Myocyte (in vitro differentiated cells): ENCODE results near the gene ATRNL1. TPM values are rescaled to one million over a fixed set of nuclear protein-coding genes. Genes with fewer than 3 reads are reported as not detected.

Experiments
- DNase-seq: peaks from one replicate; pipeline ENCODE4 v3.0.0-alpha.2; 2012; ENCODE audit warnings: low read depth
- total RNA-seq: library from RNA; depleted of rRNA; stranded (reverse); fragments of >200 nt; gene quantifications from 2 replicates; pipeline ENCODE4 v1.2.3, GENCODE V29; 2014

ATRNL1 gene
- total RNA-seq, 1 donor from 2014 or later, result 8.4 TPM

DNA sequence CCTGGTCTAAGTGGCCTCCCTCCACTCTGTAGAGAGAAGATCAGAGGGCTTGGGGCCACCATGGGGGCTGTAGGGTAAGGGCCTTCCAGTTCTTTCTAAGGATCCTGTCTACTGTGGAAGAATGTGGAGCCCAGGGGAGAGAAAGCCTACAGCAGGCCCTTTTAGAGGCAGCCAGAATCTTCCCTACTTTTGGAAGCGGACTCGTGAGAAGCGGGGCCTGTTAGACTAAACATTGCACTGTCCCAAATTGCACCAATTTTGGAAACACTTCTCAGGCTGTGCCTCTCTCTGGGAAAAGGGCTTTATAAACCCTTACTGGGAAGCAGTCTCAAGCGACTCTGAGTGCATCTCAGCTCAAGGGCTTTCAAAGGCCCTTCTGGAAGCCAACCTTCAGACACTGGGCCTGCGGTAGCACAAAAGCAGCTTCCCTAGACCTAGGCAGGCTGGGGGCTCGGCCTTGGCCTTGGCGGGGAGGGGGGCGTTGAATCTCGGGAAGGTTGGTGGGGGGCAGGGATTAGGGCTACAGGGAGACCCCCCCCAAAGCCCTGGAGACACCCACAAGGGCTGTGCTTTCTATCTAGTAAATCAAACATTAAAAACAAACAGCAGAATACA is 881.8 kb downstream of the ATRNL1 start:
- DNase-seq, result no peak

DNA sequence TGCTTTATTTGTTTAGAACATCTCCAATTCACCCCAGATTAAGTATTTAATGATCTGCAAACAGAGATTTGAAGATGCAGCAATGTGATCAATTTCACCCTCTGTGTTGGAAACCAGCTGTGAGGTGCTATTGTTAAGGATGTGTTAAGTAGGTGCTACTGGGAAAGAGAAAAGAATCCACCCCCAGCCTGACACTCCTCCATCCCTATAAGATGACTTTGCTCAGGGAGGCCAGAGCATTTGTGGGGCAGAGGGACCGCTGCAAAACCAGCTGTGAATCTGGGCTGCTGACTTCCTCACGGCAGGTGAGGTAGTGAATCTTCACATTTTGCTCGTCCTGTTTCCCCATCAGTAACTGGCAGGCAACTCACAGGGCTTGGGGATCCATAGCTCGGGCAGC is 882.3 kb downstream of the ATRNL1 start:
- no peak for DNase-seq

DNA sequence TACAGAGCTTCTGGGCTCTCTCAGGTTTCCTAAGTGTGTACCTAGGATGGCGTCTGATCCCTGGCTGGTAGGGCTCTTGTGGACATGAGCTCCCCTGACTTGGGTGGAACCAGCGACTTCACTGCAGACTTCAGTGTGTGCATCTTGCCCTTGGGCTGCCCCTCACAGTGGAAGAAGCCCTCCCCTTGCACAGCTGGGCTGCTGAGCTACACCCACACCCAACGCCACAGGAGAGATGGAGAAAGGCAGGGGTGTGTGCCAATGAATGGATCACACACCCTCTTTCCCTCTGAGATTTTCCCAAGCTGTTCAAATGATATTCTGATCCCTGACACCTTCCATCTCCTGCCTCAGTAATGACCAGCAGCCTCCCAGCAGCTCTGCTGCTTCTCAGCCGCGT is 883.2 kb downstream of the ATRNL1 start:
- DNase-seq, result no peak

DNA sequence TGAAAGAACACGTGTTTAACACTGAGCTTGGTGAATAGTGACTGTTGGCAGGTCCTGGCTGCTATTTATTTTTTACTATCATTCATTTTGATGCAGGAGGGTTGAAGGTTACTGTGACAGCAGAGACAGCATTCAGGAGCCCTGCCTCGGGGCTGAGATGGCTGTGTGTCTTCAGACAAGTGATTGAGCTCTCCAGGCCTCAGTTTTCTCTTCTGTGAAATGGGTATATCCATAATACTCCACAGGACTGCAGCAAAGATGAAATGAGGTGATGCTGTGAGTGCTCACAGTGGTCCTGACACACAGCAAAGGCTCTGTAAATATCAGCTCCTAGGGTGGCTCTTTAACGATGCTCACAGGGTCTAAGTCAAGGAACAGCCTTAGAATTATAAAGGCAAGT is 884.7 kb downstream of the ATRNL1 start:
- no peak for DNase-seq

DNA sequence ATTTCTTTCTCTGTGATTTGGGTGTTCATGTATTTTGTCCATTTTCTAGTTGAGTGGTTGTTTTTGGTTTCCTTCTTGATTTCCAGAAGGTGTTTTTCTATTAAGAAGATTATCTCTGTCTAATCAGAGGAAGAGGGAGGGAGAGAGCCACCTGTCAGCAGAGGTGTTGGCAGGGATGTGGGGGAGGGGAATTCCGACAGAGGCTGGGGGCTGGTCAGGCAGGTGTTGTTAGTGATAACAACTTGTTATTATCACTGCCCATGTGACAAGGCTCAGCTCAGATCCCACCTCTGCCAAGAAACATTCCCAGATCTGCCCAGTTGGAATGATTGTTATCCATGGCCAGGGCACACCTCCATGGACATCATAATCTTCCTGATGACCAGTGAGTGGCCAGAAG is 886.4 kb downstream of the ATRNL1 start:
- DNase-seq, result no peak

DNA sequence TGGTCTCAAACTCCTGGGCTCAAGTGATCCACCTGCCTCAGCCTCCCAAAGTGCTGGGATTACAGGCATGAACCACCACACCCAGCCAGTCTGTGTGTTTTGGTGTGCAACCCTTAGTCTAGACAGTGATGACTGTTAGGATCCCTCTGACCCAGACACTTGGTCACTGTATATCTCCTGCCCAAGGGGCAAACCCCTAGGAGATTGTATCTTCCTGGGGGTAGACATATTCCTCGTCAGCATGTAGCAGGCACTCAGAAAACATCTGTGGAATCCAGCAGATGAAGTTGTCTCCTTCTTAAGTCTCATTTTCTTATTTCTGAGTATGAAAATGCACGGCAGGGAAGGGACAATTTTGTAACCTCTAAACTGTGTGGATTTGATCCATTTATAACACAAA is 887.3 kb downstream of the ATRNL1 start:
- DNase-seq, result no peak

DNA sequence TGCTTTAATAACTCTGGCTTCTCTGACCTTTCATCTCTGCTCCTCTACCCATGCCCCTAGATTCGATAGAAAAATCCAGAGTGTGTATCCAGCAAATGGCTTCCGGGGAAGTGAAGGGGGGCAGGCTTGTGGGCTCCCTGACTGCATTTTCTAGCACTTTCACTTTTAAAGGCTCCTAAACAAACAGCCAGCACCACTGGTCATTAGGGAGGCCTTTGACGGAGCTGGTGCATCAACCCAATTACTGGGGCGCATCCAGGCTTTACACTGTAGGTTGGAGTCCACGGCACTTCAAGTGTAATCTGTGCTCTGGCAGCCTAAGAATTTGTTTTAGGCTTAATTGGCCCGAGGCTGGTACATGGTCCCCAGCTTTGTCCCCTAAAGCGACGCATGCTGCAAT is 887.9 kb downstream of the ATRNL1 start:
- DNase-seq, result no peak

DNA sequence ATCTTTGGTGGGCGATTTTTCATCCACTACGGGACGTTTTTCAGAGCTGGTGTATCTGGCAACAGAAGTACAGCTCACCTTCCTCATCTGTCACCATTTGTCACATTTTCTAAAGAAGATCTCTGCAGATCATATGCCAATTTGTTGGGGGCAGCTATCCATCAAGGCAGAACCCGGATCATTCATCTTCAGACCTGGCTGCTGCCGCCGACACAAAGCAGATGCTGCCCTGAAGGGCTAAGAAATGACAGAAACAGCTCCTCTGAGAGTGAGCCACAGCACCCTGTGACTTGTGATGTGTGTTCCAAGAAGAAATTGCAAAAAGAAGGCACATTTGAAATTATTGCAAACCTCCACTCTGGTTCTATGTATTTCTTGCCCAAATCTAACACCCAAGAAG is 888.9 kb downstream of the ATRNL1 start:
- no peak for DNase-seq

DNA sequence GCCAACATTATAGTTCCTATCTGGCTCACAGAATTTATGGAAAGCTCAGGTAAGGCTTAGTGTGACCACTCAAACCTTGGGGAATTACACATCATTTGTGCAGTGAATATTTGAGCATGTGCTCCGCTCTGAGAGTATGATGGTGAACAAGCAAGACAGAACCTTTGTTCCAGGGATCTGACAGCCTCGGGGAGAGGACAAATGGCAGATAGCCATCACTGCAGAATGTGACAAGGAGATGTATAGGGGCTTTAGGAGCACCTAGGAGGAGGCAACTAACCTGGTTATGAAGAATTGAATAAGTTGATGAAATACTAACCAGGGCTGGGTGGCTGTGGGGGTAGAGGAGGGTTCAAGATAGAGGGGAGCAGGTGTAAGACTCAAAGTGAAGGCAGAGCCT is 889.4 kb downstream of the ATRNL1 start:
- no peak for DNase-seq

DNA sequence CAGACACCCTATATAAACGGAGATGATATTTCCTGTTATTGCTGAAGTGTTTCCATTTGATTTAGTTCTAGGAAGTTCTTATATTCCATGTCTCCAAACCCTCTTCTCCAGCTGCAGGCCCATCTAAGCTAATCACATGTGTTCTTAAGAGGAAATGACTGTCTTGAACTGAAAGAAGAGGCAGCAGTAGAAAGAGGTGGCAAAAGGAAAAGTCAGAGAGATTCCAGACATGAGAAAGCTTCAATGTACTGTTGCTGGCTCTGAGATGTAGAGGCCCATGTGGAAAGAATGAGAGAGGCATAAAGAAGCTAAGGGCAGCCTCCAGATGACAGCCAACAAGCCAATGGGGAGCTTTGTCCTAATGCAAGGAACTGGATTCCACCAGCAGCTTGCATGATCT is 892.6 kb downstream of the ATRNL1 start:
- DNase-seq, result no peak

DNA sequence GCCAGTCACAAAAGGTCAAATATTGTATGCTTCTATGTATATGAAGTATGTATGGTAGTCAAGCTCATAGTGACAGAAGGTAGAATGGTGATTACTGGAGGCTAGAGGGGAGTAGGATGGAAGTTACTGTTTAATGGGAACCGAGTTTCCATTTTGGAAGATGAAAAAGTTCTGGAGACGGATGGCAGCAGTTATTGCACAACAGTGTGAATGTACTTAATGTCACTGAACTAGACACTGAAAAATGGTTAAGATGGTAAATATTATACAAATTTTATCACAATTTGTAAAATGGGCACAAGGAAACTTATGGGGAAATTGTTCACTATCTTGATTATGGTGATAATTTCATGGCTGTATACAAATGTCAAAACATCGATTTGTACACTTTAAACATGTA is 895.2 kb downstream of the ATRNL1 start:
- no peak for DNase-seq

DNA sequence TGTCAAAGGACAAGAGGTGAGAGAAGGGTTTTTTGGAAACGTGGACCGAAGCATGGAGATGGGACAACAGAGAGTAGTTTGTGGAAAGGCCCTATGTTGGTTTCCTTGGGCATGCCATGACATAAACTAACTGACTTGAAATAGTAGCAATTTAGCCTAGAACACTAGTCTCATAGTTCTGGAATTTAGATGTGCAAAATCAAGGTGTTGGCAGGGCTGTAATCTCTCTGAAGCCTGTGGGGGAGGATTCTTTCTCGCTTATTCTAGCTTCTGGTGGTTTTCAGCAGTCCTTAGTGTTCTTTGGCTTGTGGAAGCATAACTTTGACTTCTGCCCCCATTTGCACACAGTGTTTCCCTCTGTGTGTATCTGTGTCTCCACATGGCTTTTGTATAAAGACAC is 896.5 kb downstream of the ATRNL1 start:
- no peak for DNase-seq

DNA sequence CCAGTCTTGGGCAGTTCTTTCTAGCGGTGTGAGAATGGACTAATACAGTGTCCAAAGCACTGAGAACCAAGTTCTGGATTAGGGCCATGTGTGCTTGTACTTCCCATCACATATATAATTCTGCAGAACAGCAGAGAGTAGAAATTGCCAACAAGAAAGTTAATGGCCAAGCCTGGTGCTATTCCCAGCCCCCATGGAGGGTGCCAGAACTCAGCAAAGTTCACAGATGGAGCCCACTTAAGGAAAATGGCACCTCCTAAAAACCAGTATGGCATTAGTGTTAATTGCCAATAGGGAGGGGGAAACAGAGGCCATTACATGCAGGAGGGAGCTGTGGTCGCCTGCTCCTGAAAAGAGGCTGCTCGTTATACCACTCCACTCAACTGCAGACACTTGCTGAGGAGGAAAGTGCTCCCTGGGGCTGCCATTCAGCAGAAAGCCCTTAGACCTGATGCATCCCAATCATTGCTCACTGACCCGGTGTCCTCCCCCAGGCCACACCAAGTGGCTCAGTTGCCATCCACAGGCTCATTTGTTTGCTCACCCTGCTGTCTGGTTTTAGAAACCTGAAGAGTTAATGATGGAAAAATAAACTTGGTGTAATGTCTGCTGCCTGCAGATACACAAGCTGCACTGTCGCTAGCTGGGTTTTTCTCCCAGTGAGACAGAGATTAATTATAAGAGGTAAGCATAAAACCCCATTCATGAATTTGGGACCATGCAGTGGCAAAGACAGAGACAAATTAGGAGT is 899.2 kb downstream of the ATRNL1 start:
- no peak for DNase-seq

DNA sequence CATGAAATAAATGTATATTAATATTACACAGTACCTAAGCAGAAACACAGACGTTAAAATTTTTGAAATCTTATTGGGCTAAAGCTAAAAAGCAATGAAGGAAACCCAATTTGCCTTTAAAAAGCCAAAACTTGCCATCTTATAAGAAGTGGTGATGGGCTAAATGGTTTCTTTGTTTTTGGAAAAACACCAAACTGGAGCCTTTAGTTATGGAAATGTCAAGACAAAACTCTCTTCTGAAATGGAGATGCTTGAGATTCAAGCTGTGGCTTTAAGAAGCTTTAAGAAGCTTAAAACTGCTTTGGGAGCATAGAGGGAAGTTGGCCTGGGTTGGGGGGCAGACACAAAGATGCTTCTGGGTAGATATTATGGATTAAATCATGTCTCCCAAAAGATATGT is 902.9 kb downstream of the ATRNL1 start:
- DNase-seq, result no peak

DNA sequence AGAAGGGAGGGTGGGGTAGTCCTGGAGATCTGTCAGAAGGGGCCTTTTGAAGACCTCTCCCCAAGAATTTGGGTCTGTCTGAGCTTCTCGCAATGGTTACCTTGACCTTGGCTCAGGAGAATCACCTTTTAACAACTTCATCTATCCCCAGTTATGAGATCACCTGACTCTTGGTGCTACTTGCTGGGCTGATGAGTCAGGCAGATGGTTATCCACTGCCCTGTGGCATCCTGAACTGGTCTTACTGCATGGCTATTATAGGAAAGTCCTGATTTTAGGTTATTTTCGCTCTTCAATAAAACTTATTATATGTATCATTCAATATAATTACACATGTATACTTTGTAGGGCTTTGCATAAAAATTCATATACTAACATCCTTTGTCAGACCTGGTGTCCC is 905.1 kb downstream of the ATRNL1 start:
- DNase-seq, result no peak

Other genes starting within 250 kb of the ATRNL1 start
- 45.3 and 47.0 TPM in 2 replicates for gene TRUB1, start 155.2 kb upstream of the ATRNL1 start, total RNA-seq